PC-9 (cell line): ENCODE results near the gene ACTBL2. TPM values are rescaled to one million over a fixed set of nuclear protein-coding genes. Genes with fewer than 3 reads are reported as not detected.

Experiments
- BruUV-seq: library from RNA; stranded (reverse); fragments of 400-500 nt; replicated peaks from 2 replicates; lab custom pipeline; 2021; lab: Mats Ljungman, UMichigan
- CTCF ChIA-PET: fragments of 300-600 bp; sonication (Branson Sonifier 250); formaldehyde crosslinking; loops from one replicate; lab custom pipeline; 2022; ENCODE audit warnings: antibody characterized with exemption; lab: Charles Lee
- POLR2A ChIA-PET: fragments of 300-600 bp; sonication (Branson Sonifier 250); formaldehyde crosslinking; loops from one replicate; lab custom pipeline; 2022; ENCODE audit warnings: antibody characterized with exemption; ENCODE audit not compliant: unreplicated experiment; lab: Charles Lee
- DNase-seq, 2 experiments: peaks; one replicate each; pipeline versions ENCODE4 v3.0.0 to v3.0.0-alpha.2; 2015 to 2022; ENCODE audit warnings: mixed read lengths in 1 of 2
- H2AFZ ChIP-seq: fragments of 200-600 bp; sonication (generic); 2 replicates; pipeline ENCODE4 v1.8.1; 2017; ENCODE audit warnings: antibody characterized with exemption
- H3F3A ChIP-seq: fragments of 200-600 bp; sonication (generic); 2 replicates; pipeline ENCODE4 v1.8.1; 2017; ENCODE audit warnings: antibody characterized with exemption, mild to moderate bottlenecking, low read depth; ENCODE audit not compliant: insufficient read depth
- H3K27ac ChIP-seq: fragments of 200-600 bp; sonication (generic); 2 replicates; pipeline ENCODE4 v1.6.1; 2016; ENCODE audit warnings: mixed run types
- H3K27me3 ChIP-seq: fragments of 200-600 bp; sonication (generic); 2 replicates; pipeline ENCODE4 v1.6.1; 2016; ENCODE audit warnings: low read depth, mixed run types; ENCODE audit not compliant: insufficient read depth
- H3K36me3 ChIP-seq: fragments of 200-600 bp; sonication (generic); 2 replicates; pipeline ENCODE4 v1.6.1; 2016; ENCODE audit warnings: low read depth, mixed run types
- H3K4me1 ChIP-seq: fragments of 200-600 bp; sonication (generic); replicated peaks from 2 replicates; pipeline ENCODE4 v1.6.1; 2016; ENCODE audit warnings: mixed run types; ENCODE audit not compliant: insufficient read depth
- H3K4me2 ChIP-seq: fragments of 200-600 bp; sonication (generic); 2 replicates; pipeline ENCODE4 v1.6.1; 2017; ENCODE audit warnings: mixed run types
- H3K4me3 ChIP-seq: fragments of 200-600 bp; sonication (generic); 2 replicates; pipeline ENCODE4 v1.6.1; 2016; ENCODE audit warnings: mixed run types
- H3K79me2 ChIP-seq: fragments of 200-600 bp; sonication (generic); 2 replicates; pipeline ENCODE4 v1.6.1; 2017; ENCODE audit warnings: low read depth, mixed run types
- H3K9me2 ChIP-seq: fragments of 200-600 bp; sonication (generic); 2 replicates; pipeline ENCODE4 v1.8.1; 2017; ENCODE audit warnings: mild to moderate bottlenecking; ENCODE audit not compliant: insufficient read depth
- H3K9me3 ChIP-seq: fragments of 200-600 bp; sonication (generic); 2 replicates; pipeline ENCODE4 v1.8.1; 2016; ENCODE audit warnings: low read depth; ENCODE audit not compliant: insufficient read depth
- H4K20me1 ChIP-seq: fragments of 200-600 bp; sonication (generic); 2 replicates; pipeline ENCODE4 v1.8.1; 2017; ENCODE audit not compliant: insufficient read depth
- CTCF ChIP-seq: fragments of 200-600 bp; sonication (generic); conservative IDR thresholded peaks from 2 replicates; pipeline ENCODE4 v1.6.1; 2017; ENCODE audit warnings: mixed run types, antibody characterized with exemption, mild to moderate bottlenecking, moderate library complexity
- EZH2 ChIP-seq: fragments of 200-600 bp; sonication (generic); IDR thresholded peaks from 2 replicates; pipeline ENCODE4 v1.8.0; 2017; ENCODE audit warnings: antibody characterized with exemption, low read depth
- intact Hi-C: fragments of 100-400 bp; cut with micrococcal nuclease; formaldehyde crosslinking; loops from one replicate; pipeline ENCODE4 v1.10.0; 2022; ENCODE audit not compliant: unreplicated experiment
- total RNA-seq: library from RNA; stranded (reverse); gene quantifications from 2 replicates; pipeline ENCODE4 v1.2.3, GENCODE V29; 2021

Gene ACTBL2
- total RNA-seq, 1 experiment from 2014 or later, result 0.98 TPM

- H3K9me2 ChIP-seq, result no peaks in the 10 kb centered on the region
- POLR2A ChIA-PET, result no interaction called here
- H3K27me3 ChIP-seq, result no peaks in the 10 kb centered on the region
- CTCF ChIA-PET, result no interaction called here
- H3K36me3 ChIP-seq, result no peaks in the 10 kb centered on the region
- H3K4me3 ChIP-seq, result no peak overlapping the region
- H3K4me2 ChIP-seq, result no peak overlapping the region
- no peak for DNase-seq
- no peaks in the 10 kb centered on the region for H3K79me2 ChIP-seq
- H3K4me1 ChIP-seq, result peaks cover 29% of the 10 kb centered on the region
- H4K20me1 ChIP-seq, result no peaks in the 10 kb centered on the region
- intact Hi-C loops, result no loop called here
- TF ChIP-seq CTCF (no peak), EZH2 (no peak)
- no TSS peak for BruUV-seq
- H3K9me3 ChIP-seq, result peaks cover 32% of the 10 kb centered on the region
- H2AFZ ChIP-seq, result no peak overlapping the region
- peaks cover 24% of the 10 kb centered on the region for H3F3A ChIP-seq
- H3K27ac ChIP-seq, result no peak overlapping the region
These were observed 50.9 kb downstream of the ACTBL2 start for GRCh38 chr5:57431759-57432158.
